GM12891 (cell line): Measurements from ENCODE around the gene IL22RA1.

Experiments used
- POLR2A ChIP-seq: IDR thresholded peaks from 2 replicates; pipeline ENCODE4 v1.6.1; 2011; ENCODE audit warnings: low read depth, low read length, control low read depth
- POLR2AphosphoS5 ChIP-seq: IDR thresholded peaks from 2 replicates; pipeline ENCODE4 v1.6.1; 2011; ENCODE audit warnings: low read depth, low read length, control low read depth

DNA sequence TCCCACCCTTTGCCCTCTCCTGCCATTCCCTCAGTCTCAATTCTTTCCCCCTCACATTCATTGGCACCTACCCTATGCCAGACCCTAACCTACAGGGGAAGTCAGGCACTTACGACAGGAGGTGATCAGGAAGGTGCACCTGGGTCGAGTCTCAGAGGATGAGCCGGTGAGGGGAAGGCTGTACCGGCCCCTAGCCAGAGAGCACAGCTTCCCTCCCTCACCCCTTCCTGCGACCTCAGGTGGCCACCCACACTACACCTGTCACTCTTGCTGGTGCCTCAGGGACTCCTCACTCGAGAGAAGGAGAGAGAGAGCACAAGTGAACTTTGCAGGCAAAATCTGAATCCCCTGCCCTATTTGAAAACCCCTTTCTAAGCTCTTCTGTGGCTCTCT, 29.3 kb downstream of the IL22RA1 start:
- TF ChIP-seq POLR2A (no peak), POLR2AphosphoS5 (no peak)
